ENCODE measurements around the gene C1orf232. TPM values are rescaled to one million over a fixed set of nuclear protein-coding genes. Genes with fewer than 3 reads are reported as not detected.

C1orf232 gene
- total RNA-seq: not detected in 2 replicates

DNA sequence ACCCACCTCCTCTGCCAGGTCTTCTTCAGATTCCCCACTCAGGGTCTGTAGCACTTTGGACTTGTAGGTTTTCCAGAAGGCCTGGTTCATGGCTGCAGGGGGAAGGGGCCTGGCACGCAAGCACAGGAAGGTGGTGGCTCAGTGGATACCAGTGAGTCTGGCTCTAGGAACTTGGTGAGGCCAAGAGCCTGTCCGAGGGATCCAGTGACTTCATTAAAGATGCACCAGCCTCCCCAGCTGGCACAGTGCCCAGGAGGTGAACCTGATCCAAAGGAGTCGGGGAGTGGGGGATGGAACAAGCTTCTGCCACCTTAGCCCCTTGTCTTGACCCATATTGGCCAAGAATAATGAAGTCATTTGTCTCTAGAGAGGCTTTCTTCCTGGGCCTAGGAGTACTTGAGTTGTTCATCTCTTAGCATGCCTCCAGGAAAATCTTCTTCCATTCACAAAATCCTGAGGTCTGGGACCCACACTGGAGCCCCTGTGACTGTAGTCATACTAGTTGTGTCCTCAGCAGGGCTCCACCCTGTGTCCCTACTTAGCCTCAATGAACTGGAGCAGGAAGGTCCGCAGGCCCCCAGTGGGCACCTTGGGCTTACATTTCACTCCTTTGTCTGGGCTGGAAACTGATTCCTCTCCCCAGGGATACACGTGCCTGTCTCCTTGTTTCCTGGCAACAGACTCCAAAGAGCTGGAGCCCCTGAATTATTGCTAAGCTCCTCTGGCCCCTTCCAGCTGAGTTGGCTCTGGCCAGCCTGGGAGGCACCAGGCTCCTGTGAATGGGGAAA lies at the start of gene C1orf232:
C1orf232 (minus strand) TSS at position 554 of the 788 bp plus-strand sequence; CDS start at position 90, 464 bp downstream.

DNA sequence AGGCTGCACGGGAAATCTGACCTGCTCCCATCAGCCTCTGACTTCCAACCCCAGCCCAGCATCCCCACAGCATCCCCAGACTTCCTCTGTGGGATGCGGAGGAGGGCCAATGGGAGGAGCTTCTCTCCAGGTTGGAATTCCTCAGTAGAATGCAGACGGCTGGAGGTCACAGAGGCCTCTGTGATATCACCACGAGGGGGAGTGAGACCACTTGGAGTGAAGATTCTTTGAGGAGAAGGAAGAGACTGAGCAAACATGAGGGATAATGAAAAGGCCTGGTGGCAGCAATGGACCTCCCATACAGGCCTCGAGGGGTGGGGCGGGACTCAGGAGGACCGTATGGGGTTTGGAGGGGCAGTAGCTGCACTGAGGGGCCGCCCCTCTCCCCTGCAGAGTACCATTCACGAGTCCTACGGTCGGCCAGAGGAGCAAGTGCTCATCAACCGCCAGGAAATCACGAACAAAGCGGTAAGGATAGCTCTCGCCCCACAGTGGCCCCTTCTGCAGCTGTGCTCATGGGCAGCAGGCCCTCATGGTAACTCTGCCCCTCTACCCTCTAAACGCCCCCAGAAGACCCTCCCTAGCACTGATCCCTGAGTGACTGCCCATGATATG lies 21.7 kb upstream of the C1orf232 start, which contains the start of gene CATSPER4:
CATSPER4 (plus strand) TSS at position 230 of the 615 bp plus-strand sequence; CDS start at position 256, 26 bp downstream.

DNA sequence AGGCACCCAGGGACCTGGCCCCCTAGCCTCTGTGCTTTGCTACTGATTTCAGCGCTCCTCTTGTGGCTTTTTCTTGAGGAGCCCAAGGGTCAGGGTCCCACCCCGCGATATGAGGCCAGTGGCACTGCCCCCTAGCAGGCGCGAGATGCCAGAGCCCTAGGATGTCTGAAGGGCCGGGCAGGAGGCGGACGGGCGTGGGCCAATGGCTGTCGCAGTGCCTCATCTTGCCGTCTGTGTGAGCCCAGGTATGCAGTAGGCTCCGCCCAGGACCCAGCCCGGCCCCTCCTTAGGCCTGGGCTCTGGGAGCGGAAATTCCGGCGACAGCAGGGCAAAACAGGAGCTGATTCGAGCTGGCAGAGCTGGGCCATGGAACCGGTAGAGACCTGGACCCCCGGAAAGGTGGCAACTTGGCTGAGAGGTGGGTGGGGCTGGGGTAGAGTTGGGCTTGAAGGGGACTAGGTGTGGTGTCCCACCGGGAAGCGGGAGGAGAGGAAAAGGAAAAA lies 8.5 kb upstream of the C1orf232 start, which contains the start of gene CNKSR1:
CNKSR1 (plus strand) TSS at position 310 of the 503 bp plus-strand sequence; CDS start at position 367, 57 bp downstream.

DNA sequence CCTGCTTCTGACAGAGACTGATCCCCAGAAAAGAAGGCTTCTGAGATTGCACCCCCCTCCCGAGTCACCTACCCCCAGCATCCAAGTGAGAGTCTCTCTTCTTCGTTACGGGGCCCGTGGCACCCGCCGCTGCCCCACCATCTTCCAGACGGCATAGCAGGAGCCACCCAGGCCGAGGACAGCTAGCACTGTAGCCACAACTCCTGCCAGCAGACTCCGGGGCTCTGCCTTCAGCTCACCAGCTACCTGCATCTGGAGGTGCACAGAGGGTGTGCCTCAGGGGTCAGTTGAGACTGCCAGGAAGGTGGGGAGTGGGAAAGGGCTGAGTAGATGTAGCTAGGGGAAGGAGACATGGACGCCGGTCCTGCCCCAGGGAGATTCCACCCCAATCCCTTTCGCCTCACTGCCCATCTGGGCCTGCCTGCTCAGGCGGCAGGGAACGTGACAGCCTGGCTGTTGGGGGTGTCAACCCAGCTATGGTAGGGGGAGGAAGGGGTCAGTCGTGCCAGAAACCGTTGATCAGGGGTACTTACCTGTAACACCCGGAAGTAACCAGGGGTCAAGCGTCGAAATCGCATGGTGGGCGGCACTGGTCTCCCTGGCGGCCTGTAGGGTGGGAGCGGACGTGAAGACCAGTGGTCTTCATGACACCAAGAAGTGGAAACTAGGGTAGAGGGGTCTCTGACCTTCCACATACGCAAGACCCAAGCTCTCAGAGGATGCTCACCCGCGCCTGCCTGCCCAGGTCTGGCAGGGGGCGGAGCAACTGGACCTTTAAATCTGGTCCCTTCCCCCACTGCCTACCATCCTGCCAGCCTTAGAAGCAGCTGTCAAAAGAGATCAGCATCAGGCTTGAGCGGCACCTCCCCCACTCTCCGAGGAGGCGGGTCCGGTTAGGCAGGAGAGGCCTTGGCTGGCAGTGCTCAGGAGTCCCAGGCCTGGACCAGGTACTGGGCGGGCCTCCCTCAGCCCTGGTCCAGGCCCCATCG lies 2.6 kb upstream of the C1orf232 start, which contains the start of gene ZNF593OS:
ZNF593OS (minus strand) TSS at position 749 of the 989 bp plus-strand sequence; CDS start at position 578, 171 bp downstream.

DNA sequence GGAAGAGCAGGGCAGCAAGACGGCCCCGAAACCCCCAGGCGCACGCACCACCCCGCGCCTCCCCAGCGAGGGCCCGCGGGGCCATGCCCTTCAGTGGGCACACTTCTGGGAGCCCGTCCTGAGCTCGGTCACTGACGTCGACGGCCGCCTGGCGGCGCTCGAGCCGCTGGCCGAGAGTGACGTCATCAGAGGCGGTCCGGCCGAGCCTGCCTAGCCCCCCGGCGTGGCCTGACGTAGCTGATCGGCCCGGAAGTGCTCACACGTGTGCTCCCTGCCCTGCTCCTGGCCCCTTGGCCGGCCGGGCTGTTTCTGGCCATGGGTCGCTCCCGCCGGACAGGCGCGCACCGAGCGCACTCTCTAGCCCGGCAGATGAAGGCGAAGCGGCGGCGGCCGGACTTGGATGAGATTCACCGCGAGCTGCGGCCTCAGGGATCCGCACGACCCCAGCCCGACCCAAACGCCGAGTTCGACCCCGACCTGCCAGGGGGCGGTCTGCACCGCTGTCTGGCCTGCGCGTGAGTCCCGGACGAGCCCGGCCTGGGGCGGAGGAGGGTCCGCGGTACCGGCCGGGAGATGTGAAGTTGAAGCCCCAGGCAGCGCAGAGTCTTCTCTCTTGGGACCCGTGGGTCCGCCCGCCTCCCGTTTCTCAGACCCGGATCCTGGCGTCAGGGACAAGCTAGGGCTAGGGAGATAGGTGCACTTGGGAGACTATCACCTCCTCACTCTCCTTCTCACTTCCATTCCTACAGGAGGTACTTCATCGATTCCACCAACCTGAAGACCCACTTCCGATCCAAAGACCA lies 1.1 kb upstream of the C1orf232 start, which contains the start of gene ZNF593:
ZNF593 (plus strand) TSS at position 240 of the 803 bp plus-strand sequence; CDS start at position 316, 76 bp downstream.

DNA sequence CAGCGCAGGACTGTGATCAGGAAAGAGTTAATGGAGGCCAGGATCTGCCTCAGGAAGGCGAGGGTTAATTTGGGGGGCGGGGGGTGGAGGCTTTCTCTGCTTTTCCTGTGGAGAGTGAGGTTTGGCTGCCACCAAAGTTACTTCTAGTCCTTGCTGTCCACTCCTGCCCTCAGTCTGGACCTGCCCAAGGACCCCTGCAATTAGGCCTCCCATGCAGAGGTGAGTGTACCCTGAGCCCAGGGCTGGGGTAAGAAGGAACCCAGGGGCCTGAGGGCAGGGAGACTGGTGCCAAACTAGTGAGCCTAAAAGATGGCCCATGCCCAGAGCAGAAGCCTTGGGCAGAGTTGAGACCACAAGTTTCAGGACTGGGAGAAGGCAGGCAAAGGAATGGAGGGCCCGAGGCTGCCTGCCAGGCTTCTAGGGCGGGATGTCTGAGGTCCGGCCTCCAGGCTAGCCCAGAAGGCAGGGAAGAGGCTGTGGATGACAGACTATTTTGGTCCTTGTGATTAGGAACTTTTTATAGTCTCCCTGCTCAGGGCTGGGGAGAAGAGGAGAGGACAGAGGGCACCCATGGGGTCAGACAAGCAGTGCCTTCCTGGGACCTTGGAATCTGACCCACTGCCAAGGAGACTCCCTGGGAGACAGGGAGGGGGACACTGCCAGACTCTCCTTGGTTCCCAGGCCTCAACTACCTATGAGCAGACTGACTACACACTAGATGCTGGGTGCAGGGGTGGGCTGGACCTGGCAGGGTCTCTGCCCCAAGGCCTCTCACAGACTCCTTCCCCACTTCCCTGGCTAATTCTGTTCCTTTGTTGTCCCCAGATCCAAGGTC lies 9.6 kb downstream of the C1orf232 start, which contains the start of gene FAM110D:
FAM110D (plus strand) TSS at position 172 of the 835 bp plus-strand sequence. CDS start 2,213 bp downstream, outside the sequence.

Other genes with a start within 250 kb of the C1orf232 start
- 9.0 and 11.1 TPM in 2 replicates for gene PAFAH2, start 170.9 kb downstream of the C1orf232 start, total RNA-seq
- gene EXTL1, start 147.2 kb downstream of the C1orf232 start, total RNA-seq: 0.56 and 0.58 TPM in 2 replicates
- gene SLC30A2, start 122.8 kb downstream of the C1orf232 start, total RNA-seq: not detected in 2 replicates
- gene TRIM63, start 101.3 kb downstream of the C1orf232 start, total RNA-seq: under 0.01 TPM in 1 of 2 replicates, not detected in the other
- gene PDIK1L, start 57.1 kb downstream of the C1orf232 start, total RNA-seq: 4.2 and 4.6 TPM in 2 replicates
- under 0.01 TPM in 1 of 2 replicates, not detected in the other for gene FAM110D, start 9.9 kb downstream of the C1orf232 start, total RNA-seq
- 22.0 and 47.4 TPM in 2 replicates for gene ZNF593, start 945 bp upstream of the C1orf232 start, total RNA-seq
- 0.28 TPM in 1 of 2 replicates, not detected in the other for gene ZNF593OS, start 2.9 kb upstream of the C1orf232 start, total RNA-seq
- 0.19 and 0.85 TPM in 2 replicates for gene CNKSR1, start 8.5 kb upstream of the C1orf232 start, total RNA-seq
- gene CATSPER4, start 21.6 kb upstream of the C1orf232 start, total RNA-seq: not detected in 2 replicates
- gene CEP85, start 65.2 kb upstream of the C1orf232 start, total RNA-seq: 7.3 and 11.1 TPM in 2 replicates
- gene SH3BGRL3, start 111.1 kb upstream of the C1orf232 start, total RNA-seq: 20.9 and 22.8 TPM in 2 replicates
- gene UBXN11, start 137.7 kb upstream of the C1orf232 start, total RNA-seq: 2.3 and 3.1 TPM in 2 replicates
- not detected in 2 replicates for gene CD52, start 149.0 kb upstream of the C1orf232 start, total RNA-seq
- gene CRYBG2, start 185.2 kb upstream of the C1orf232 start, total RNA-seq: under 0.01 TPM in 1 of 2 replicates, not detected in the other
- gene ZNF683, start 203.8 kb upstream of the C1orf232 start, total RNA-seq: not detected in 2 replicates
- not detected in 2 replicates for gene LIN28A, start 241.9 kb upstream of the C1orf232 start, total RNA-seq

Measured in regular cardiac myocyte (primary cell).